ENCODE results near the gene ZFYVE9. TPM values are rescaled to one million over a fixed set of nuclear protein-coding genes. Genes with fewer than 3 reads are reported as not detected.

Gene ZFYVE9
- total and polyA plus RNA-seq, 10 of the 15 experiments (the other 5 are each of a cell fraction or from before 2014, with no cell fraction given) = 0.26 to 6.9 (median 2.3) TPM

DNA sequence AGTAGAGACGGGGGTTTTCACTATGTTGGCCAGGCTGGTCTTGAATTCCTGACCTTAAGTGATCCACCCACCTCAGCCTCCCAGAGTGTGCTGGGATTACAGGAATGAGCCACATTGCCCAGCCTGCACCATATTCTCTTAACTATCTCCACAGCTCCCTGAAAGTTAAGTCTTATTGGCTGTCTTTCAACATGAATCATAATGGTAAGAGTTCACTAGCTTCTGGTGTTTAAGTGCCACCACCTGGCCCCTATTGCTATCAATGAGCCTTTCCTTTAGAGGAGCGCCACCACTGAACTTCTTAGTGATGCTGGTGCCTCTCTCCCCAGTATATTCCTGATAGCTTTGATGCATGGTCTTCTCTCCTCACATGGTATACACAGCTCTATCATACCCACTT lies 15.7 kb downstream of the ZFYVE9 start:
- no peak overlapping the region for H3K9ac ChIP-seq (ENCODE audit: control insufficient read depth, insufficient read depth, low read length)
- in situ Hi-C loops (cut with MboI) = no loop called here
- no peaks in the 10 kb centered on the region for H3K9me3 ChIP-seq (replicated peaks; ENCODE audit: control insufficient read depth, insufficient read depth, low read length)
- peaks cover 0 to 1% of the 10 kb centered on the region in 2 experiments; a peak in 1 of 4 replicates for H3K27me3 ChIP-seq (replicated peaks in 1 of 2; ENCODE audit: control insufficient read depth in 2 of 2, insufficient read depth in 2 of 2, low read length in 1 of 2)
- BruUV-seq (replicated peaks) = no TSS peak
- H3K79me2 ChIP-seq (ENCODE audit: control insufficient read depth, insufficient read depth, low read length) = no peaks in the 10 kb centered on the region
- TF ChIP-seq IRF4 (IDR thresholded peaks at IDR 0.05; ENCODE audit: low read depth, low read length) = no peak
- TF ChIP-seq, protein P1, sequence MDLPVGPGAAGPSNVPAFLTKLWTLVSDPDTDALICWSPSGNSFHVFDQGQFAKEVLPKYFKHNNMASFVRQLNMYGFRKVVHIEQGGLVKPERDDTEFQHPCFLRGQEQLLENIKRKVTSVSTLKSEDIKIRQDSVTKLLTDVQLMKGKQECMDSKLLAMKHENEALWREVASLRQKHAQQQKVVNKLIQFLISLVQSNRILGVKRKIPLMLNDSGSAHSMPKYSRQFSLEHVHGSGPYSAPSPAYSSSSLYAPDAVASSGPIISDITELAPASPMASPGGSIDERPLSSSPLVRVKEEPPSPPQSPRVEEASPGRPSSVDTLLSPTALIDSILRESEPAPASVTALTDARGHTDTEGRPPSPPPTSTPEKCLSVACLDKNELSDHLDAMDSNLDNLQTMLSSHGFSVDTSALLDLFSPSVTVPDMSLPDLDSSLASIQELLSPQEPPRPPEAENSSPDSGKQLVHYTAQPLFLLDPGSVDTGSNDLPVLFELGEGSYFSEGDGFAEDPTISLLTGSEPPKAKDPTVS (IDR thresholded peaks at IDR 0.05; ENCODE audit: low read depth, low read length) = no peak
- TF ChIP-seq, protein P2, sequence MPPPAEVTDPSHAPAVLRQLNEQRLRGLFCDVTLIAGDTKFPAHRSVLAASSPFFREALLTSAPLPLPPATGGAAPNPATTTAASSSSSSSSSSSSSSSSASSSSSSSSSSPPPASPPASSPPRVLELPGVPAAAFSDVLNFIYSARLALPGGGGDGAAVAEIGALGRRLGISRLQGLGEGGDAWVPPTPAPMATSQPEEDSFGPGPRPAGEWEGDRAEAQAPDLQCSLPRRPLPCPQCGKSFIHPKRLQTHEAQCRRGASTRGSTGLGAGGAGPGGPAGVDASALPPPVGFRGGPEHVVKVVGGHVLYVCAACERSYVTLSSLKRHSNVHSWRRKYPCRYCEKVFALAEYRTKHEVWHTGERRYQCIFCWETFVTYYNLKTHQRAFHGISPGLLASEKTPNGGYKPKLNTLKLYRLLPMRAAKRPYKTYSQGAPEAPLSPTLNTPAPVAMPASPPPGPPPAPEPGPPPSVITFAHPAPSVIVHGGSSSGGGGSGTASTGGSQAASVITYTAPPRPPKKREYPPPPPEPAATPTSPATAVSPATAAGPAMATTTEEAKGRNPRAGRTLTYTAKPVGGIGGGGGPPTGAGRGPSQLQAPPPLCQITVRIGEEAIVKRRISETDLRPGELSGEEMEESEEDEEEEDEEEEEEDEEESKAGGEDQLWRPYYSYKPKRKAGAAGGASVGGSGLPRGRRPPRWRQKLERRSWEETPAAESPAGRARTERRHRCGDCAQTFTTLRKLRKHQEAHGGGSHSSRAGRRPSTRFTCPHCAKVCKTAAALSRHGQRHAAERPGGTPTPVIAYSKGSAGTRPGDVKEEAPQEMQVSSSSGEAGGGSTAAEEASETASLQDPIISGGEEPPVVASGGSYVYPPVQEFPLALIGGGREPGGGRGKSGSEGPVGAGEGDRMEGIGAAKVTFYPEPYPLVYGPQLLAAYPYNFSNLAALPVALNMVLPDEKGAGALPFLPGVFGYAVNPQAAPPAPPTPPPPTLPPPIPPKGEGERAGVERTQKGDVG (CRISPR knock-in tag; IDR thresholded peaks at IDR 0.05) = no peak
- TF ChIP-seq RELA (IDR thresholded peaks at IDR 0.05; ENCODE audit: borderline replicate concordance, partially characterized antibody) = no peak
- TF ChIP-seq BMI1 (IDR thresholded peaks at IDR 0.05; ENCODE audit: borderline replicate concordance) = no peak
- DNase-seq (ENCODE audit: low read depth, low spot score) = no peak
- FAIRE-seq = no peak
- intact Hi-C loops (cut with micrococcal nuclease; ENCODE audit: unreplicated experiment) = no loop called here
- POLR2A ChIA-PET = interaction anchor here (0.5 kb wide), 1 partner anchor 134 kb away, joined by 3 read pairs; no protein-coding TSS in a partner anchor
- ATAC-seq = no peak
- H3K4me3 ChIP-seq = no peak overlapping the region
- H3K4me2 ChIP-seq (ENCODE audit: control insufficient read depth, insufficient read depth) = no peak overlapping the region
- no peaks in the 10 kb centered on the region for H3K4me1 ChIP-seq (ENCODE audit: control insufficient read depth, insufficient read depth, low read length)
- no peak overlapping the region for H2AFZ ChIP-seq (ENCODE audit: control insufficient read depth, low read depth, low read length)
- SMC1A ChIA-PET (ENCODE audit: uncharacterized antibody, unreplicated experiment) = no interaction called here
- CTCF ChIA-PET = no interaction called here
- H3K27ac ChIP-seq (ENCODE audit: control insufficient read depth, insufficient read depth) = no peak overlapping the region
- H3K36me3 ChIP-seq (ENCODE audit: control insufficient read depth in 2 of 2, insufficient read depth in 2 of 2, low read length in 1 of 2) = no peaks in the 10 kb centered on the region
- no peaks in the 10 kb centered on the region for H4K20me1 ChIP-seq (ENCODE audit: control insufficient read depth, insufficient read depth)
- 73% methylated on average over 2 of the region's 2 CpGs for WGBS (ENCODE audit: insufficient coverage, insufficient replicate concordance, low lambda C conversion rate, missing lambda C conversion rate)
- RAD21 ChIA-PET (ENCODE audit: unreplicated experiment) = no interaction called here

Data from GM12878 (cell line).